Ishikawa (cell line): ENCODE data around the gene TPSAB1.

ENCODE experiments used
- CEBPB ChIP-seq: IDR thresholded peaks from 2 replicates; pipeline ENCODE4 v1.6.1; 2012
- CREB1 ChIP-seq: IDR thresholded peaks from 2 replicates; pipeline ENCODE4 v1.6.1; 2012; ENCODE audit warnings: low read depth
- EGR1 ChIP-seq: IDR thresholded peaks from 2 replicates; pipeline ENCODE4 v1.6.1; 2012
- EP300 ChIP-seq: IDR thresholded peaks from 2 replicates; pipeline ENCODE4 v1.6.1; 2012; ENCODE audit warnings: borderline replicate concordance
- FOXM1 ChIP-seq: IDR thresholded peaks from 2 replicates; pipeline ENCODE4 v1.6.1; 2012; ENCODE audit warnings: low read depth, borderline replicate concordance
- MAX ChIP-seq: IDR thresholded peaks from 2 replicates; pipeline ENCODE4 v1.6.1; 2012
- NFIC ChIP-seq: IDR thresholded peaks from 2 replicates; pipeline ENCODE4 v1.6.1; 2012
- RAD21 ChIP-seq: IDR thresholded peaks from 2 replicates; pipeline ENCODE4 v1.6.1; 2012; ENCODE audit warnings: low read depth
- REST ChIP-seq: IDR thresholded peaks from 2 replicates; pipeline ENCODE4 v1.6.1; 2012; ENCODE audit warnings: low read depth, mild to moderate bottlenecking
- TAF1 ChIP-seq: IDR thresholded peaks from 2 replicates; pipeline ENCODE4 v1.6.1; 2012; ENCODE audit warnings: low read depth, mild to moderate bottlenecking
- TCF12 ChIP-seq: IDR thresholded peaks from 2 replicates; pipeline ENCODE4 v1.6.1; 2012; ENCODE audit warnings: low read depth
- TEAD4 ChIP-seq: IDR thresholded peaks from 2 replicates; pipeline ENCODE4 v1.6.1; 2012
- YY1 ChIP-seq: IDR thresholded peaks from 2 replicates; pipeline ENCODE4 v1.6.1; 2012; ENCODE audit warnings: low read depth
- ZBTB7A ChIP-seq: IDR thresholded peaks from 2 replicates; pipeline ENCODE4 v1.6.1; 2012; ENCODE audit warnings: low read depth
- TF ChIP-seq, protein P1 (sequence below): IDR thresholded peaks from 2 replicates; pipeline ENCODE4 v1.6.1; 2012

TPSAB1 gene

GRCh38 chr16:1273816-1274215 lies 33.3 kb downstream of the TPSAB1 start:
- TF ChIP-seq FOXM1 (no peak), ZBTB7A (no peak), EGR1 (no peak), MAX (no peak)

GRCh38 chr16:1274767-1275166 lies 34.3 kb downstream of the TPSAB1 start:
- no peak for TF ChIP-seq EGR1
- no peak for TF ChIP-seq RAD21

GRCh38 chr16:1275791-1276579 lies 35.5 kb downstream of the TPSAB1 start:
- TF ChIP-seq REST (no peak), FOXM1 (no peak), CREB1 (no peak), NFIC (no peak), RAD21 (no peak), TAF1 (no peak), EGR1 (no peak), TEAD4 (no peak), EP300 (no peak), YY1 (no peak), ZBTB7A (no peak), TCF12 (no peak), MAX (no peak), CEBPB (no peak)
- TF ChIP-seq, protein P1, sequence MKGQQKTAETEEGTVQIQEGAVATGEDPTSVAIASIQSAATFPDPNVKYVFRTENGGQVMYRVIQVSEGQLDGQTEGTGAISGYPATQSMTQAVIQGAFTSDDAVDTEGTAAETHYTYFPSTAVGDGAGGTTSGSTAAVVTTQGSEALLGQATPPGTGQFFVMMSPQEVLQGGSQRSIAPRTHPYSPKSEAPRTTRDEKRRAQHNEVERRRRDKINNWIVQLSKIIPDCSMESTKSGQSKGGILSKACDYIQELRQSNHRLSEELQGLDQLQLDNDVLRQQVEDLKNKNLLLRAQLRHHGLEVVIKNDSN = no peak

- TF ChIP-seq CEBPB (no peak), MAX (no peak), NFIC (no peak), CREB1 (no peak), EP300 (no peak), TCF12 (no peak), RAD21 (no peak), EGR1 (no peak), ZBTB7A (no peak), REST (no peak)
Measured at GRCh38 chr16:1276580-1276878, 36.0 kb downstream of the TPSAB1 start.

DNA sequence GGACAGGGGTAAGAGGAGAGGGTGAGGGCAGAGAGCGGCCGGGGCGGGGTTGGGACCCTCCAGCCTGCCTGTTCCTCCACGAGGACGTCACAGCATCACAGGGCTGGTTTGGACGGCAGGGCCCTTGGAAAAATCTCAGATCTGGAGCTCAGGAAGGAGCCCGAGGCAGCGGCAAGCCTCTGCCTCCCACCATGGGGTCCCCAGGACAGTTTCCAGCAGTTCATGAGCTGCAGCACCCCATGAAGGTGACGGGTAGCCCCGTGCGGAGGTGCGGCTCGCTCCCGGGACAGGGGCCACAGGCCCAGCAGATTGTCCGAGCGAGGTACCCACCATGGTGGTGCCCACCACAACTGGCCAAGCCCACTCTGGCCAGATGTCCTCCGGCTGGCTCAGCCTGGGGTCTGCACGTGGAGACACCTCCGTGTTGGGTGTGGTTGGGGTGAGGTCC lies 36.7 kb downstream of the TPSAB1 start:
- TF ChIP-seq MAX = no peak
- TF ChIP-seq TAF1 = no peak
- no peak for TF ChIP-seq CREB1
- no peak for TF ChIP-seq TCF12
- no peak for TF ChIP-seq CEBPB
- no peak for TF ChIP-seq NFIC
- TF ChIP-seq YY1 = no peak
- TF ChIP-seq REST = no peak
- TF ChIP-seq RAD21 = no peak
- no peak for TF ChIP-seq EP300
- TF ChIP-seq ZBTB7A = no peak
- no peak for TF ChIP-seq EGR1
- TF ChIP-seq, protein P1 = no peak
- TF ChIP-seq FOXM1 = no peak
- no peak for TF ChIP-seq TEAD4
